Loucy (cell line): ENCODE results near the gene URGCP.

Experiments
- H2AFZ ChIP-seq: fragments of 200-600 bp; sonication (generic); 2 replicates; pipeline ENCODE4 v1.6.0; 2016; ENCODE audit warnings: antibody characterized with exemption, mild to moderate bottlenecking, low read length, moderate library complexity
- H3F3A ChIP-seq: fragments of 200-600 bp; 2 replicates; pipeline ENCODE4 v1.6.0; 2016; ENCODE audit warnings: antibody characterized with exemption, low read depth, mild to moderate bottlenecking
- H3K27me3 ChIP-seq: fragments of 200-600 bp; sonication (generic); 2 replicates; pipeline ENCODE4 v1.6.1; 2014; ENCODE audit warnings: low read length, mild to moderate bottlenecking; ENCODE audit not compliant: insufficient read depth, poor library complexity, severe bottlenecking
- H3K36me3 ChIP-seq: fragments of 200-600 bp; sonication (generic); 2 replicates; pipeline ENCODE4 v1.6.1; 2016; ENCODE audit warnings: low read length; ENCODE audit not compliant: insufficient read depth
- H3K4me1 ChIP-seq: fragments of 200-600 bp; sonication (generic); 2 replicates; pipeline ENCODE4 v1.5.1; 2014; ENCODE audit warnings: low read length, mild to moderate bottlenecking; ENCODE audit not compliant: insufficient read depth, poor library complexity, severe bottlenecking
- H3K4me2 ChIP-seq: fragments of 200-600 bp; sonication (generic); 2 replicates; pipeline ENCODE4 v1.6.0; 2014; ENCODE audit warnings: antibody characterized with exemption, low read length, low read depth, mild to moderate bottlenecking; ENCODE audit not compliant: poor library complexity, severe bottlenecking
- H3K4me3 ChIP-seq: fragments of 200-600 bp; sonication (generic); 2 replicates; pipeline ENCODE4 v1.5.1; 2014; ENCODE audit warnings: low read length, mild to moderate bottlenecking, mixed read lengths; ENCODE audit not compliant: poor library complexity, severe bottlenecking
- H3K79me2 ChIP-seq: fragments of 200-600 bp; sonication (generic); 2 replicates; pipeline ENCODE4 v1.6.1; 2014; ENCODE audit warnings: low read length; ENCODE audit not compliant: insufficient read depth
- H3K9ac ChIP-seq: fragments of 200-600 bp; sonication (generic); 2 replicates; pipeline ENCODE4 v1.6.0; 2014; ENCODE audit warnings: mild to moderate bottlenecking, low read depth, low read length, moderate library complexity; ENCODE audit not compliant: poor library complexity, severe bottlenecking
- H3K9me2 ChIP-seq: fragments of 200-600 bp; sonication (generic); replicated peaks from 2 replicates; pipeline ENCODE4 v1.6.1; 2016; ENCODE audit warnings: low read depth, low read length, mixed read lengths
- H3K9me3 ChIP-seq: fragments of 200-600 bp; sonication (generic); 2 replicates; pipeline ENCODE4 v1.6.1; 2014; ENCODE audit warnings: mild to moderate bottlenecking, antibody characterized with exemption, low read length, low read depth; ENCODE audit not compliant: insufficient read depth
- H4K20me1 ChIP-seq: fragments of 200-600 bp; sonication (generic); 2 replicates; pipeline ENCODE4 v1.6.0; 2014; ENCODE audit warnings: antibody characterized with exemption, low read length, mild to moderate bottlenecking; ENCODE audit not compliant: insufficient read depth, poor library complexity, severe bottlenecking
- EZH2phosphoT487 ChIP-seq: fragments of 200-600 bp; IDR thresholded peaks from 2 replicates; pipeline ENCODE4 v1.6.1; 2018; ENCODE audit warnings: antibody characterized with exemption, mild to moderate bottlenecking, moderate library complexity, borderline replicate concordance
- TF ChIP-seq, protein P1 (sequence below): fragments of 200-600 bp; sonication (generic); conservative IDR thresholded peaks from 2 replicates; pipeline ENCODE4 v1.5.1; 2014; ENCODE audit warnings: mild to moderate bottlenecking, antibody characterized with exemption, low read length

The URGCP gene

DNA sequence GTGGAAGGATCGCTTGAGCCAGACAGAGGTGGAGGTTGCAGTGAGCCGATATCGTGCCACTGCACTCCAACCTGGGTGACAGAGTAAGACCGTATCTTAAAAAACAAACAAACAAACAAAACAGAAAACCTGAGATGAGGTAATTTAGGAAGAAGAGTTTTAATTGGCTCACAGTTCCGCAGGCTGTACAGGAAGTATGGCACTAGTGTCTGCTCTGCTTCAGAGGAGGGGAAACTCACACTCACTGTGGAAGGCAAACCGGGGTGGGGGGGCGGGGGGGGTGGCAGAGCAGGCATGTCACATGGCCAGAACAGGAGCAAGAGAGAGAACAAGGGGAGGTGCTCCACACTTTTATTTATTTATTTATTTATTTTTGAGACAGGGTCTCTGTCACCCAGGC, 24.9 kb upstream of the URGCP start:
- Histone ChIP-seq H3K9me3 (no peaks in the 10 kb centered on the region), H3K27me3 (no peaks in the 10 kb centered on the region), H3K36me3 (no peaks in the 10 kb centered on the region), H3F3A (no peaks in the 10 kb centered on the region), H3K4me3 (no peak overlapping the region), H3K9ac (no peak overlapping the region), H4K20me1 (no peaks in the 10 kb centered on the region), H3K79me2 (peaks cover 6% of the 10 kb centered on the region; the same call in 1 of the 2 replicates), H3K9me2 (no peaks in the 10 kb centered on the region), H3K4me1 (no peaks in the 10 kb centered on the region), H2AFZ (no peak overlapping the region; the same call in 1 of the 2 replicates), H3K4me2 (no peak overlapping the region)
- TF ChIP-seq, protein P1, sequence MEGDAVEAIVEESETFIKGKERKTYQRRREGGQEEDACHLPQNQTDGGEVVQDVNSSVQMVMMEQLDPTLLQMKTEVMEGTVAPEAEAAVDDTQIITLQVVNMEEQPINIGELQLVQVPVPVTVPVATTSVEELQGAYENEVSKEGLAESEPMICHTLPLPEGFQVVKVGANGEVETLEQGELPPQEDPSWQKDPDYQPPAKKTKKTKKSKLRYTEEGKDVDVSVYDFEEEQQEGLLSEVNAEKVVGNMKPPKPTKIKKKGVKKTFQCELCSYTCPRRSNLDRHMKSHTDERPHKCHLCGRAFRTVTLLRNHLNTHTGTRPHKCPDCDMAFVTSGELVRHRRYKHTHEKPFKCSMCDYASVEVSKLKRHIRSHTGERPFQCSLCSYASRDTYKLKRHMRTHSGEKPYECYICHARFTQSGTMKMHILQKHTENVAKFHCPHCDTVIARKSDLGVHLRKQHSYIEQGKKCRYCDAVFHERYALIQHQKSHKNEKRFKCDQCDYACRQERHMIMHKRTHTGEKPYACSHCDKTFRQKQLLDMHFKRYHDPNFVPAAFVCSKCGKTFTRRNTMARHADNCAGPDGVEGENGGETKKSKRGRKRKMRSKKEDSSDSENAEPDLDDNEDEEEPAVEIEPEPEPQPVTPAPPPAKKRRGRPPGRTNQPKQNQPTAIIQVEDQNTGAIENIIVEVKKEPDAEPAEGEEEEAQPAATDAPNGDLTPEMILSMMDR: no peak
- TF ChIP-seq EZH2phosphoT487: no peak

DNA sequence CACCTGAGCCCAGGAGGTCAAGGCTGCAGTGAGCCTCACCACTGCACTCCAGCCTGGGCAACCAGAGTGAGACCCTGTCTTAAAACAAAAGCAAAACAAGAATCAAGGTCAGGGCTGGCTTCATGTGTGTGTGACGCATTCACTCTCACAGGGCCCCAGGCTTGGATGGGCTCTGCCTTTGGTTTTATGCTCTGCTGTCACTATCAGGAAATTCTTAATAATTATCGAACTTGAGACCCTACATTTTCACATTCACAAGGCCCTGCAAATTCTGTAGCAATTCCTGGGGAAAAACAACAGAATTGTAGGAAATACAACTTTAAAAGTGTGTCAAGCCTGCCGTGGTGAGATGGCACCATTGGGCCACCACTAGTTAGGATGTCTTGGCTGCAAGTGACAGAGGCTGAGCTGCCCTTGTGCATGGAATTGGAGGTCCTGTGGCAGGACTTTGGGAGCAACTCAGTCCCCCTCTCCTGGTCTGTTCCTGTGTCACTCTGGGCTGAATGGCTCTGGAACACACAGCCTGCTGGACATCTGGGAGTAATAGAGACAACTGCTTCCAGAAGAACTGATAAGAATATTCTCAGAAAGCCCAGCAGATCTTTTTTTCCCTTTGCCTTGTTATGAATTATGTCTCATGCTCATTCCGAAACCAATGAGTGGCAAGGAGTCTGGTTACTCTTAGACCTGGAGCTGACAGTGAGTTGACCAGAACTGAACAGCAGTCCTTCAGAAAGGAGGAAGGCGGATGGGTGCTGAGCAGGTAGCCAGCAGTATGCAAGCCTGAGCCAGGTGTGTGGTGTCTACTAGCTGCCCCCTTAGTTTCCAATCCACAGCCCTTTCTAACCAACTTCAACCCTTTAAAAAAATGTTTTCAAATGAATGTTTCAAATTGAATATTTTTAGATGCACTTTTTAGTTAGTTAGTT, 23.4 kb upstream of the URGCP start:
- Histone ChIP-seq H3K36me3 (no peaks in the 10 kb centered on the region), H3K9me2 (no peaks in the 10 kb centered on the region), H3K9ac (no peak overlapping the region), H3K4me2 (no peak overlapping the region), H3K4me3 (no peak overlapping the region), H3K9me3 (no peaks in the 10 kb centered on the region), H3K27me3 (no peaks in the 10 kb centered on the region), H3F3A (no peaks in the 10 kb centered on the region), H2AFZ (no peak overlapping the region), H4K20me1 (no peaks in the 10 kb centered on the region), H3K4me1 (peaks cover 8% of the 10 kb centered on the region), H3K79me2 (peaks cover 17% of the 10 kb centered on the region; the same call in 1 of the 2 replicates)
- no peak for TF ChIP-seq EZH2phosphoT487

DNA sequence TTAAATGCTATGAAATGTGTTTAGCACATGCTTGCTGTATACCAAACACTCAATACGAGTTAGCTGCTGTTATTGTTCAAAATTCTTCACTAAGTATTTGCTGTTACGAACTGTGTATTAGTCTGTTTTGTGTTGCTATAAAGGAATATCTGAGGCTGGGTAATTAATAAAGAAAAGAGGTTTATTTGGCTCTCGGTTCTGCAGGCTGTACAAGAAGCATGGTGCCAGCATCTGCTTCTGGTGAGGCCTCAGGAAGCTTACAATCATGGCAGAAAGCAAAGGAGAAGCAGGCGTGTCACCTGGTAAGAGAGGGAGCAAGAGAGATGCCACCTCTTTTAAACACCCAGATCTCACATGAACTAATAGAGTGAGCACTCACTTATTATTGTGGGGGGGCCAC, 21.4 kb upstream of the URGCP start:
- H3K4me3 ChIP-seq: no peak overlapping the region
- H3K9me3 ChIP-seq: no peaks in the 10 kb centered on the region
- H3K36me3 ChIP-seq: no peaks in the 10 kb centered on the region

More for the DNA sequence above, 21.4 kb upstream of the URGCP start:
- Histone ChIP-seq H3K4me1 (peaks cover 11% of the 10 kb centered on the region), H3K79me2 (peaks cover 18% of the 10 kb centered on the region; the same call in 1 of the 2 replicates), H3K4me2 (no peak overlapping the region), H3K27me3 (no peaks in the 10 kb centered on the region), H2AFZ (no peak overlapping the region), H3K9me2 (no peaks in the 10 kb centered on the region), H3F3A (no peaks in the 10 kb centered on the region), H3K9ac (no peak overlapping the region), H4K20me1 (no peaks in the 10 kb centered on the region)
- TF ChIP-seq, protein P1: no peak
- no peak for TF ChIP-seq EZH2phosphoT487
